HEK293 (cell line): ENCODE results near the gene RUFY1.

Experiments used
- CTCF ChIP-seq: fragments of 450-650 bp; formaldehyde crosslinking; IDR thresholded peaks from 2 replicates; pipeline ENCODE4 v1.5.1; 2016; ENCODE audit warnings: missing biosample characterization, missing genetic modification characterization
- GLI2 ChIP-seq: fragments of 450-650 bp; formaldehyde crosslinking; IDR thresholded peaks from 2 replicates; pipeline ENCODE4; 2017; ENCODE audit warnings: missing biosample characterization, missing genetic modification characterization, low read depth, borderline replicate concordance
- MZF1 ChIP-seq: fragments of 450-650 bp; formaldehyde crosslinking; IDR thresholded peaks from 2 replicates; pipeline ENCODE4 v1.5.1; 2017; ENCODE audit warnings: missing biosample characterization, missing genetic modification characterization, borderline replicate concordance
- WT1 ChIP-seq: fragments of 450-650 bp; formaldehyde crosslinking; IDR thresholded peaks from 2 replicates; pipeline ENCODE4 v1.5.1; 2016; ENCODE audit warnings: missing biosample characterization, missing genetic modification characterization

- no peak for TF ChIP-seq MZF1 (tag by site-specific recombination)
- no peak for TF ChIP-seq WT1 (tag by site-specific recombination)
- no peak for TF ChIP-seq CTCF (tag by site-specific recombination)
- no peak for TF ChIP-seq GLI2 (tag by site-specific recombination)
These were observed 60.0 kb downstream of the RUFY1 start for GRCh38 chr5:179610109-179610902.
